ENCODE measurements around the gene TAX1BP1. TPM values are rescaled to one million over a fixed set of nuclear protein-coding genes. Genes with fewer than 3 reads are reported as not detected.

Gene TAX1BP1
- total and polyA plus RNA-seq, 11 donors: 91.2 to 190 (median 159) TPM

DNA sequence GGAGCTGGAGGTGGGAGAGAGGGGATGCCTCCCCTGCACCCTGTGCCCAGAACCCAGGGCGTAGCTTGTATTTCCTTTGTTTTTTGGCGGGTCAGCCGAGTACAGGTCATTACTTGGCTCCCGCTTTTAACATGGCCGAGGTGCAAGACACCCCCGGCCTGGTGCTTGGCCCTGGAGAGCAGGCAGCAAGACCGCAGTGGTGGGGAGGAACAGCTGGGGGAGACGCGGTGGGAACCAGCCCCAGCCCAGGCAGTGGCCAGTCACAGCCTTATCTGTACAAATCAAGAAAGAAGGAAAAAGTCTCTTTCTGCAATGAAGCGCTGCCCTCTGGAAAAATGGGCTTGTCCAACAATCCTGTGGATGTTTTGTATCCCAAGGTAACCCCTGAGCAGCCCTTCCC lies 99.1 kb downstream of the TAX1BP1 start:
- peaks cover 0 to 36% (median 17%) of the 10 kb centered on the region in 9 donors for H3K36me3 ChIP-seq
- no peak for TF ChIP-seq POLR2A (IDR thresholded peaks at IDR 0.05)
- TF ChIP-seq, protein P1, sequence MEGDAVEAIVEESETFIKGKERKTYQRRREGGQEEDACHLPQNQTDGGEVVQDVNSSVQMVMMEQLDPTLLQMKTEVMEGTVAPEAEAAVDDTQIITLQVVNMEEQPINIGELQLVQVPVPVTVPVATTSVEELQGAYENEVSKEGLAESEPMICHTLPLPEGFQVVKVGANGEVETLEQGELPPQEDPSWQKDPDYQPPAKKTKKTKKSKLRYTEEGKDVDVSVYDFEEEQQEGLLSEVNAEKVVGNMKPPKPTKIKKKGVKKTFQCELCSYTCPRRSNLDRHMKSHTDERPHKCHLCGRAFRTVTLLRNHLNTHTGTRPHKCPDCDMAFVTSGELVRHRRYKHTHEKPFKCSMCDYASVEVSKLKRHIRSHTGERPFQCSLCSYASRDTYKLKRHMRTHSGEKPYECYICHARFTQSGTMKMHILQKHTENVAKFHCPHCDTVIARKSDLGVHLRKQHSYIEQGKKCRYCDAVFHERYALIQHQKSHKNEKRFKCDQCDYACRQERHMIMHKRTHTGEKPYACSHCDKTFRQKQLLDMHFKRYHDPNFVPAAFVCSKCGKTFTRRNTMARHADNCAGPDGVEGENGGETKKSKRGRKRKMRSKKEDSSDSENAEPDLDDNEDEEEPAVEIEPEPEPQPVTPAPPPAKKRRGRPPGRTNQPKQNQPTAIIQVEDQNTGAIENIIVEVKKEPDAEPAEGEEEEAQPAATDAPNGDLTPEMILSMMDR (IDR thresholded peaks at IDR 0.05): no peak
- no peak overlapping the region for H3K4me3 ChIP-seq
- no peak for DNase-seq
- H3K9me3 ChIP-seq: no peaks in the 10 kb centered on the region
- H3K27ac ChIP-seq: no peak overlapping the region
- no peaks in the 10 kb centered on the region for H3K27me3 ChIP-seq
- WGBS, 4 donors: 86 to 89% (median 88%) methylated on average over 10 of the region's 10 CpGs
- no peak for ATAC-seq
- intact Hi-C loops (cut with DNase I): no loop called here
- H3K4me1 ChIP-seq: peaks cover 0 to 21% (median 6%) of the 10 kb centered on the region in 12 donors

DNA sequence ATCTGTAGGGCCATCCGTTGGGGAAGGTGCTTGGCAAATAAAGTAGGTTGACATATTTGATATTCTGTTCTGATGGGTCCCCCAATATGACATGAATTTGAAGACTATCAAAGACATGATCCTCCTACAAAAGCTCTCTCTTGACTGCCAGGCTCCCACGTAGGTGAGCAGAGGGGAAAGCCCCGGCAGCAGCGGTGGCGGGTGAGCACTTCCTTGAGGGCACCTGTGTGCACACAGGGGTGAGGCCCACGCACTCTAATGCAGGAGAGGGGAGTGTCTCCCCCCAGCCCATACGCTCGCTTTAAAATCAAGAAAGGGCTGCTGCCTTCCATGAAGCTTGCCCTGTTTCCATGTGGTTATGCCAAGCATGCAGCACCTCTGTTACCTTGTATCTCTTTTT lies 100.4 kb downstream of the TAX1BP1 start:
- no peak overlapping the region for H3K27ac ChIP-seq
- no peak for ATAC-seq
- intact Hi-C loops (cut with DNase I): no loop called here
- WGBS, 4 donors: 82 to 92% (median 87%) methylated on average over 8 of the region's 8 CpGs
- no peaks in the 10 kb centered on the region for H3K27me3 ChIP-seq
- no peaks in the 10 kb centered on the region for H3K9me3 ChIP-seq
- peaks cover 0 to 11% (median 0%) of the 10 kb centered on the region in 12 donors for H3K4me1 ChIP-seq
- no peak for DNase-seq
- no peak overlapping the region for H3K4me3 ChIP-seq
- peaks cover 0 to 30% (median 17%) of the 10 kb centered on the region in 9 donors for H3K36me3 ChIP-seq
- TF ChIP-seq POLR2A (IDR thresholded peaks at IDR 0.05): no peak
- TF ChIP-seq, protein P1 (IDR thresholded peaks at IDR 0.05): no peak

DNA sequence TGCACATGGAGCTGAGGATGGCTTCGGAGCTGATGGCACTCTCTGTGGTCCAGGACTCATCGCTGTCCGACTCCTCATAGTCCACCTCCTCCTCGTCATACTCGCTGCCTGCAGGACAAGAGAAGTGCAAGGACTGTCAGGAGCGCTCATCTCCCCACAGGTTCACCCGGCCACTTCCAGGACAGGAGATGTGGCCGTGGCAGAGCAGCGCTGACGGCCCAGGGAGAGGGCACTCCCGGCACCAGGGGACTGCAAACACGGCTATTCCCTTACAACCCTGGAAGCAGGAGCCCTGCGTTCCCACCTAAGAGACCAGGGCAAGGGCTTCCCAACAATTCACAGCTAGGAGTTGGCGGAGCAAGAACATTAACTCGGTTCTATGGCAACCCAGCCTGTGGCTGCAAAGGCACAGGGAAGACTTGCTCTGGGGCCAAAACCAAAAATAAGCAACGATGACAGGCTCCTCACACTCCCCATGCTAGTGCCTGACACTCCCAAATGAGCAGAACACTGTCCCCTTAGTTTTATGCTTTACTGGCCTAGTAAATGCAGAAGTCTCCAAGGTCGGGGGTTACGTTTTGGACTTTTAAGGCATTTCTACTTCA lies 100.9 kb downstream of the TAX1BP1 start:
- H3K36me3 ChIP-seq: peaks cover 0 to 30% (median 17%) of the 10 kb centered on the region in 9 donors
- H3K27me3 ChIP-seq: no peaks in the 10 kb centered on the region
- no peak for TF ChIP-seq POLR2A (IDR thresholded peaks at IDR 0.05)
- TF ChIP-seq, protein P1 (IDR thresholded peaks at IDR 0.05): no peak
- H3K4me1 ChIP-seq: peaks cover 0 to 5% (median 0%) of the 10 kb centered on the region in 12 donors
- no peak overlapping the region for H3K4me3 ChIP-seq
- intact Hi-C loops (cut with DNase I): no loop called here
- 90 to 96% (median 93%) methylated on average over 15 to 18 of the region's 18 CpGs for WGBS, 4 donors
- no peaks in the 10 kb centered on the region for H3K9me3 ChIP-seq
- H3K27ac ChIP-seq: no peak overlapping the region
- ATAC-seq: peak in 1 of 4 donors; percentile 35
- DNase-seq: no peak

DNA sequence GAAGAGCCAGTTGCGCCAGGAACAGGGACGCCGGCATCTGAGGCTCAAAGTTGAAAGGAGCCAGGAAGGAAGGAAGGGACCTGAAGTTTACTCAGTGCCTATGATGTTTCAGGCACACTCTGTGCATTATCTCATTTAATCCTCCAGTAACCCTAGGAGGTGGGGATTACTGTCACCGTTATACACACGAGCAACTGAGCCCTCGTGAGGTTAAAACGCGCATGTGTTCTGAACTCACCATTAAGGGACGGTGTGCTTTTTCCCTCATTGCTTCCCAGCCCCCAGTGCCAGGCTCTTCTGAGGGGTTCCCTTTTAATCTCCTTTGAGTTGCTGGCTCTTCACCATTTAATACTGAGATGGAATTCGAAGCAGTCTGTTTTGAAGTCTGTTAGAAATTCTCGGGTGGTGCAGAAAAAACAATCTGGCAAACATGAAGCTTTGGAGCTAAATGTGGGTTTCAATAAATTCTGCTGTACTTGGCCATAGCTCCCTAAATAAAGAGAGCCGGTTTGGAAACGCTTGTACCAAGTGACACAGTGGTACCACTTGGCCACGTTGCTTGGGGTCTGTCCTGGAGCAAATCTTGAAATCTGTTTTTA lies 102.2 kb downstream of the TAX1BP1 start:
- 76 to 82% (median 80%) methylated on average over 14 of the region's 14 CpGs for WGBS, 4 donors
- TF ChIP-seq, protein P1 (IDR thresholded peaks at IDR 0.05): no peak
- no peak for TF ChIP-seq POLR2A (IDR thresholded peaks at IDR 0.05)
- H3K27ac ChIP-seq: no peak overlapping the region
- no peaks in the 10 kb centered on the region for H3K27me3 ChIP-seq
- peaks cover 0 to 30% (median 16%) of the 10 kb centered on the region in 9 donors for H3K36me3 ChIP-seq
- intact Hi-C loops (cut with DNase I): no loop called here
- ATAC-seq (no peak), DNase-seq (no peak)
- H3K4me3 ChIP-seq: no peak overlapping the region
- H3K4me1 ChIP-seq: no peaks in the 10 kb centered on the region
- no peaks in the 10 kb centered on the region for H3K9me3 ChIP-seq
